OCI-LY1 (cell line): Measurements from ENCODE around the gene PCDHA5.

Experiments
- CTCF ChIP-seq: fragments of 200-600 bp; sonication (generic), shearing (Covaris generic); IDR thresholded peaks from 2 replicates; pipeline ENCODE4 v1.5.1; 2017; ENCODE audit warnings: mild to moderate bottlenecking, antibody characterized with exemption, low read length, moderate library complexity, mixed read lengths
- EZH2 ChIP-seq: fragments of 200-600 bp; sonication (generic), shearing (Covaris generic); IDR thresholded peaks from 2 replicates; pipeline ENCODE4 v1.8.0; 2017; ENCODE audit warnings: borderline replicate concordance, mixed run types, mild to moderate bottlenecking, antibody characterized with exemption, low read length, moderate library complexity, mixed read lengths

GRCh38 chr5:140794595-140795258, 26.7 kb upstream of the PCDHA5 start, which contains the start of gene PCDHA2:
- TF ChIP-seq CTCF (no peak; the same call in 1 of the 2 replicates), EZH2 (no peak)
